H9 (cell line): ENCODE data around the gene KCNS3. TPM values are rescaled to one million over a fixed set of nuclear protein-coding genes. Genes with fewer than 3 reads are reported as not detected.

Experiments
- DNase-seq: peaks from one replicate; pipeline ENCODE4 v3.0.0-alpha.2; 2017
- H2AFZ ChIP-seq: one replicate; pipeline ENCODE4 v1.6.1; 2013; ENCODE audit warnings: mild to moderate bottlenecking, low read length, control low read depth, moderate library complexity
- H2AK5ac ChIP-seq: 2 replicates; pipeline ENCODE4 v1.6.1; 2013; ENCODE audit warnings: low read length, control low read depth, mixed read lengths; ENCODE audit not compliant: insufficient read length
- H2BK120ac ChIP-seq: one replicate; pipeline ENCODE4 v1.6.1; 2013; ENCODE audit warnings: low read depth, mild to moderate bottlenecking, low read length, control low read depth, inconsistent platforms; ENCODE audit not compliant: poor library complexity, severe bottlenecking
- H2BK12ac ChIP-seq: 2 replicates; pipeline ENCODE4 v1.6.1; 2013; ENCODE audit warnings: low read length, control low read depth, mixed read lengths, low read depth; ENCODE audit not compliant: insufficient read length
- H2BK15ac ChIP-seq: 2 replicates; pipeline ENCODE4 v1.6.1; 2013; ENCODE audit warnings: low read depth, low read length, control low read depth
- H2BK20ac ChIP-seq: one replicate; pipeline ENCODE4 v1.6.1; 2013; ENCODE audit warnings: low read depth, mild to moderate bottlenecking, low read length, control low read depth, inconsistent platforms; ENCODE audit not compliant: poor library complexity, severe bottlenecking
- H2BK5ac ChIP-seq: 2 replicates; pipeline ENCODE4 v1.6.1; 2013; ENCODE audit warnings: low read length, control low read depth, mixed read lengths; ENCODE audit not compliant: insufficient read length
- H3K14ac ChIP-seq: 2 replicates; pipeline ENCODE4 v1.6.1; 2013; ENCODE audit warnings: low read length, control low read depth; ENCODE audit not compliant: insufficient read depth
- H3K18ac ChIP-seq: 2 replicates; pipeline ENCODE4 v1.6.1; 2013; ENCODE audit warnings: low read depth, mild to moderate bottlenecking, mixed read lengths, low read length, control low read depth; ENCODE audit not compliant: insufficient read length
- H3K23ac ChIP-seq: 2 replicates; pipeline ENCODE4 v1.6.1; 2013; ENCODE audit warnings: low read length, control low read depth, mixed read lengths, low read depth; ENCODE audit not compliant: insufficient read length
- H3K23me2 ChIP-seq: 2 replicates; pipeline ENCODE4 v1.6.1; 2013; ENCODE audit warnings: low read depth, mild to moderate bottlenecking, mixed read lengths, low read length, control low read depth; ENCODE audit not compliant: insufficient read length, poor library complexity, severe bottlenecking
- H3K27ac ChIP-seq: 2 replicates; pipeline ENCODE4 v1.5.1; 2013; ENCODE audit warnings: low read length, control low read depth, mixed read lengths, low read depth; ENCODE audit not compliant: insufficient read length
- H3K27me3 ChIP-seq: 2 replicates; pipeline ENCODE4 v1.6.1; 2013; ENCODE audit warnings: low read length, control low read depth, inconsistent platforms; ENCODE audit not compliant: insufficient read depth
- H3K4ac ChIP-seq: 2 replicates; pipeline ENCODE4 v1.6.1; 2013; ENCODE audit warnings: low read depth, mild to moderate bottlenecking, control low read depth, inconsistent platforms, low read length, moderate library complexity
- H3K4me1 ChIP-seq: 2 replicates; pipeline ENCODE4 v1.6.1; 2013; ENCODE audit warnings: low read length, control low read depth, inconsistent platforms; ENCODE audit not compliant: insufficient read depth
- H3K4me2 ChIP-seq: 2 replicates; pipeline ENCODE4 v1.6.1; 2013; ENCODE audit warnings: low read length, control low read depth, mixed read lengths; ENCODE audit not compliant: insufficient read length, insufficient read depth
- H3K56ac ChIP-seq: 2 replicates; pipeline ENCODE4 v1.6.1; 2013; ENCODE audit warnings: low read depth, mild to moderate bottlenecking, mixed read lengths, low read length, control low read depth; ENCODE audit not compliant: insufficient read length
- H3K79me1 ChIP-seq: 2 replicates; pipeline ENCODE4 v1.6.1; 2013; ENCODE audit warnings: low read depth, mild to moderate bottlenecking, moderate library complexity, low read length, control low read depth, inconsistent platforms; ENCODE audit not compliant: insufficient read depth, poor library complexity, severe bottlenecking
- H3K79me2 ChIP-seq: 2 replicates; pipeline ENCODE4 v1.6.1; 2013; ENCODE audit warnings: low read length, control low read depth, inconsistent platforms; ENCODE audit not compliant: insufficient read depth
- H3K9ac ChIP-seq: 2 replicates; pipeline ENCODE4 v1.6.1; 2013; ENCODE audit warnings: low read length, control low read depth, mixed read lengths; ENCODE audit not compliant: insufficient read length; ENCODE audit errors: extremely low read depth
- H3K9me3 ChIP-seq: one replicate; pipeline ENCODE4 v1.6.1; 2013; ENCODE audit warnings: low read depth, low read length, inconsistent platforms; ENCODE audit not compliant: control insufficient read depth
- H3T11ph ChIP-seq: one replicate; pipeline ENCODE4 v1.6.1; 2013; ENCODE audit warnings: mild to moderate bottlenecking, low read length, control low read depth, inconsistent platforms
- H4K20me1 ChIP-seq: one replicate; pipeline ENCODE4 v1.6.1; 2013; ENCODE audit not compliant: control insufficient read depth, insufficient read length, insufficient read depth
- H4K5ac ChIP-seq: 2 replicates; pipeline ENCODE4 v1.6.1; 2013; ENCODE audit warnings: low read depth, mild to moderate bottlenecking, mixed read lengths, low read length, control low read depth; ENCODE audit not compliant: insufficient read length
- H4K8ac ChIP-seq: replicated peaks from 2 replicates; pipeline ENCODE4 v1.6.1; 2013; ENCODE audit warnings: low read length, control low read depth, mixed read lengths, low read depth; ENCODE audit not compliant: insufficient read length
- H4K91ac ChIP-seq: 2 replicates; pipeline ENCODE4 v1.6.1; 2013; ENCODE audit warnings: low read depth, mild to moderate bottlenecking, moderate library complexity, mixed read lengths, low read length, control low read depth; ENCODE audit not compliant: insufficient read length
- H3K27ac Mint-ChIP-seq, 3 experiments: 2 replicates in 2 of 3; 3 replicates in 1 of 3; pipeline ENCODE4 v1.8.0; 2020 to 2021; ENCODE audit warnings: mixed read lengths in 3 of 3, mild to moderate bottlenecking in 1 of 3, moderate library complexity in 1 of 3
- H3K27me3 Mint-ChIP-seq: 2 replicates; pipeline ENCODE4 v1.8.0; 2021; ENCODE audit warnings: low read depth, mild to moderate bottlenecking, moderate library complexity, mixed read lengths
- H3K36me3 Mint-ChIP-seq, 3 experiments: 2 replicates in 2 of 3; 3 replicates in 1 of 3; pipeline ENCODE4 v1.8.0; 2020 to 2021; ENCODE audit warnings: low read depth in 3 of 3, mixed read lengths in 3 of 3; ENCODE audit not compliant: insufficient read depth in 1 of 3
- H3K4me1 Mint-ChIP-seq, 2 experiments: 2 replicates each; pipeline ENCODE4 v1.8.0; 2020; ENCODE audit warnings: mixed read lengths in 2 of 2
- H3K4me3 Mint-ChIP-seq, 2 experiments: 2 replicates in 1 of 2; 3 replicates in 1 of 2; pipeline ENCODE4 v1.8.0; 2020 to 2021; ENCODE audit warnings: mild to moderate bottlenecking in 2 of 2, mixed read lengths in 2 of 2, moderate library complexity in 1 of 2
- H3K9me3 Mint-ChIP-seq, 2 experiments: 2 replicates in 1 of 2; 3 replicates in 1 of 2; pipeline ENCODE4 v1.8.0; 2020; ENCODE audit warnings: mild to moderate bottlenecking in 2 of 2, mixed read lengths in 2 of 2, moderate library complexity in 1 of 2
- CTCF ChIP-seq: fragments of 200-600 bp; sonication (generic); conservative IDR thresholded peaks from 3 replicates; pipeline ENCODE4 v1.8.0; 2021; ENCODE audit warnings: antibody characterized with exemption, mild to moderate bottlenecking
- WGBS: extraction: QIAGEN DNeasy Blood & Tissue Kit; methylation state at CpG from one replicate; pipeline ENCODE4 v1.1.7; 2013; ENCODE audit warnings: missing lambda C conversion rate, low lambda C conversion rate, mixed read lengths; ENCODE audit not compliant: insufficient read length; ENCODE audit errors: extremely low coverage; 5-methylcytosine and 5-hydroxymethylcytosine counted together
- total RNA-seq: library from RNA; stranded (reverse); gene quantifications from 2 replicates; pipeline ENCODE4 v1.2.1, GENCODE V29; 2021

The KCNS3 gene
- total RNA-seq, 1 experiment from 2014 or later, result 8.0 TPM

GRCh38 chr2:17959356-17959755, 80.9 kb downstream of the KCNS3 start:
- H3K9me3 Mint-ChIP-seq, result no peaks in the 10 kb centered on the region; a peak in 1 of 5 replicates

More at GRCh38 chr2:17959356-17959755, 80.9 kb downstream of the KCNS3 start:
- WGBS, result no CpG with 5 or more reads among the region's 3 CpGs
- Histone ChIP-seq H3K9me3 (no peaks in the 10 kb centered on the region), H3K56ac (no peak overlapping the region), H4K91ac (no peak overlapping the region), H2AFZ (no peak overlapping the region), H3K14ac (no peak overlapping the region), H2BK20ac (no peak overlapping the region), H2AK5ac (no peak overlapping the region), H2BK5ac (no peak overlapping the region), H3K79me2 (no peaks in the 10 kb centered on the region), H3K4me1 (no peaks in the 10 kb centered on the region; the same call in 1 of the 2 replicates), H3K79me1 (no peaks in the 10 kb centered on the region), H3K27ac (no peak overlapping the region), H3K23ac (no peak overlapping the region), H2BK120ac (no peak overlapping the region), H2BK12ac (no peak overlapping the region), H2BK15ac (no peak overlapping the region), H4K5ac (no peak overlapping the region), H3T11ph (no peak overlapping the region), H3K18ac (no peak overlapping the region), H3K9ac (no peak overlapping the region), H4K8ac (no peak overlapping the region), H3K4ac (no peak overlapping the region), H3K4me2 (no peak overlapping the region), H4K20me1 (no peaks in the 10 kb centered on the region), H3K23me2 (no peaks in the 10 kb centered on the region), H3K27me3 (no peaks in the 10 kb centered on the region)
- Mint-ChIP-seq H3K4me1 (peaks cover 8 to 13% of the 10 kb centered on the region in 2 experiments), H3K36me3 (no peaks in the 10 kb centered on the region), H3K27me3 (no peaks in the 10 kb centered on the region; the same call in 1 of the 2 replicates), H3K27ac (no peak overlapping the region), H3K4me3 (no peak overlapping the region)
- DNase-seq, result no peak
- TF ChIP-seq CTCF, result no peak
